Ovary (tissue), 3 donors: ENCODE measurements around the gene STAMBP.

ENCODE experiments used
- EP300 ChIP-seq: sonication (generic); formaldehyde crosslinking; IDR thresholded peaks from one replicate; pipeline ENCODE4 v1.6.1; 2017; ENCODE audit warnings: antibody characterized with exemption
- POLR2A ChIP-seq: fragments of 450-650 bp; IDR thresholded peaks from one replicate; pipeline ENCODE4 v1.6.1; 2017; ENCODE audit warnings: antibody characterized with exemption, mild to moderate bottlenecking, moderate library complexity
- TF ChIP-seq, protein P1 (sequence below), 3 donors: fragments of 450-650 bp in 2 of 3; fragments of 200-600 bp in 1 of 3; IDR thresholded peaks; one replicate each; pipeline versions ENCODE4 v1.5.1 to v1.8.0; 2016 to 2022; ENCODE audit warnings: antibody characterized with exemption in 3 of 3, mild to moderate bottlenecking in 1 of 3
- donor health status: DM: no; HTN: no; CAD: no.

DNA sequence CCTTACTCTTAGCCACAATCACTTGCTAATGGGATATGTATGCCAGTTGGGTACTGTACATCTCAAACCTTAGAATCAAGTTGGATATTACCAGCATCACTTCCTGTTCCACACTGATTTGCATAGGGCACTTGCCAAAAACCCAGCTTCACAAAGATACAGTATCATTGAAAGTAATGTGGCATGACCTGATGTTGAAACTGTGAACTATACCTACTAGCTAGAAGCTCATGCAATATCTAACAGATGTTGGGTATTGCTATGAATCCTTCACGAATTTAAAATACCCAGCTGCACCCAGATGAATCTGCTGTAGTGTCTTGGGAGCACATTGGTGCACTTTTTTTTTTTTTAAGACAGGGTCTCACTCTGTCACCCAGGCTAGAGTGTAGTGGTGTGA, 6.5 kb upstream of the STAMBP start:
- TF ChIP-seq, protein P1, sequence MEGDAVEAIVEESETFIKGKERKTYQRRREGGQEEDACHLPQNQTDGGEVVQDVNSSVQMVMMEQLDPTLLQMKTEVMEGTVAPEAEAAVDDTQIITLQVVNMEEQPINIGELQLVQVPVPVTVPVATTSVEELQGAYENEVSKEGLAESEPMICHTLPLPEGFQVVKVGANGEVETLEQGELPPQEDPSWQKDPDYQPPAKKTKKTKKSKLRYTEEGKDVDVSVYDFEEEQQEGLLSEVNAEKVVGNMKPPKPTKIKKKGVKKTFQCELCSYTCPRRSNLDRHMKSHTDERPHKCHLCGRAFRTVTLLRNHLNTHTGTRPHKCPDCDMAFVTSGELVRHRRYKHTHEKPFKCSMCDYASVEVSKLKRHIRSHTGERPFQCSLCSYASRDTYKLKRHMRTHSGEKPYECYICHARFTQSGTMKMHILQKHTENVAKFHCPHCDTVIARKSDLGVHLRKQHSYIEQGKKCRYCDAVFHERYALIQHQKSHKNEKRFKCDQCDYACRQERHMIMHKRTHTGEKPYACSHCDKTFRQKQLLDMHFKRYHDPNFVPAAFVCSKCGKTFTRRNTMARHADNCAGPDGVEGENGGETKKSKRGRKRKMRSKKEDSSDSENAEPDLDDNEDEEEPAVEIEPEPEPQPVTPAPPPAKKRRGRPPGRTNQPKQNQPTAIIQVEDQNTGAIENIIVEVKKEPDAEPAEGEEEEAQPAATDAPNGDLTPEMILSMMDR (IDR thresholded peaks at IDR 0.05), result no peak
- TF ChIP-seq POLR2A (no peak), EP300 (no peak)
